HFFc6 (cell line): ENCODE results near the gene GID8. TPM values are rescaled to one million over a fixed set of nuclear protein-coding genes. Genes with fewer than 3 reads are reported as not detected.

Experiments used
- DNase-seq: peaks from one replicate; pipeline ENCODE4 v3.0.0-alpha.2; 2018
- H3K27ac Mint-ChIP-seq: 2 replicates; pipeline ENCODE4 v1.8.0; 2020; ENCODE audit warnings: mild to moderate bottlenecking, mixed read lengths
- H3K27me3 Mint-ChIP-seq: 2 replicates; pipeline ENCODE4 v1.8.0; 2021; ENCODE audit warnings: mild to moderate bottlenecking, moderate library complexity, mixed read lengths; ENCODE audit not compliant: insufficient read depth
- H3K36me3 Mint-ChIP-seq: 2 replicates; pipeline ENCODE4 v1.8.0; 2021; ENCODE audit warnings: low read depth, mixed read lengths
- H3K4me1 Mint-ChIP-seq: 2 replicates; pipeline ENCODE4 v1.8.0; 2020; ENCODE audit warnings: low read depth, mixed read lengths
- H3K4me3 Mint-ChIP-seq: 2 replicates; pipeline ENCODE4 v1.8.0; 2020; ENCODE audit warnings: mild to moderate bottlenecking, moderate library complexity, mixed read lengths
- H3K9me3 Mint-ChIP-seq: 2 replicates; pipeline ENCODE4 v1.8.0; 2020; ENCODE audit warnings: mild to moderate bottlenecking, mixed read lengths
- CTCF ChIP-seq: fragments of 200-600 bp; sonication (generic); IDR thresholded peaks from 2 replicates; pipeline ENCODE4 v1.5.0; 2021; ENCODE audit warnings: antibody characterized with exemption, mild to moderate bottlenecking
- total RNA-seq, 6 experiments: library from RNA; stranded (reverse); fragmentation: NEBNext Ultra II Directional; extraction: Animal tissue kit (Norgen Biotek cat#: 25700); gene quantifications; 2 replicates in 1 of 6; 3 replicates in 5 of 6; pipeline ENCODE4 v1.2.3, GENCODE V29; 2021

The GID8 gene
- total RNA-seq, 6 experiments from 2014 or later: 19.1 to 26.9 (median 22.6) TPM

- peak; percentile 9 for DNase-seq
- no peak for TF ChIP-seq CTCF
- peaks cover 51% of the 10 kb centered on the region for H3K4me1 Mint-ChIP-seq
- peaks cover 3% of the 10 kb centered on the region for H3K27me3 Mint-ChIP-seq
- peak overlapping the region; percentile 16 for H3K4me3 Mint-ChIP-seq
- peak overlapping the region; percentile 87 for H3K27ac Mint-ChIP-seq
- peaks cover 9% of the 10 kb centered on the region; the same call in 1 of the 2 replicates for H3K36me3 Mint-ChIP-seq
- no peaks in the 10 kb centered on the region for H3K9me3 Mint-ChIP-seq
Measured at GRCh38 chr20:62914970-62915457, 22.9 kb upstream of the GID8 start.

- peaks cover 1% of the 10 kb centered on the region for H3K27me3 Mint-ChIP-seq
- peaks cover 64% of the 10 kb centered on the region for H3K4me1 Mint-ChIP-seq
- no peaks in the 10 kb centered on the region for H3K9me3 Mint-ChIP-seq
- no peak overlapping the region for H3K4me3 Mint-ChIP-seq
- TF ChIP-seq CTCF: no peak
- H3K27ac Mint-ChIP-seq: peak overlapping the region; percentile 20
- H3K36me3 Mint-ChIP-seq: no peaks in the 10 kb centered on the region; the same call in 1 of the 2 replicates
- no peak for DNase-seq
Measured at GRCh38 chr20:62916703-62917476, 21.1 kb upstream of the GID8 start.

GRCh38 chr20:62917720-62918119 is 20.2 kb upstream of the GID8 start:
- peak overlapping the region; percentile 10; the same call in 1 of the 2 replicates for H3K27ac Mint-ChIP-seq
- no peaks in the 10 kb centered on the region; the same call in 1 of the 2 replicates for H3K36me3 Mint-ChIP-seq
- TF ChIP-seq CTCF: no peak
- DNase-seq: no peak
- H3K9me3 Mint-ChIP-seq: no peaks in the 10 kb centered on the region
- H3K4me1 Mint-ChIP-seq: peaks cover 69% of the 10 kb centered on the region
- H3K4me3 Mint-ChIP-seq: no peak overlapping the region
- peaks cover 1% of the 10 kb centered on the region for H3K27me3 Mint-ChIP-seq

GRCh38 chr20:62918147-62918546 is 19.8 kb upstream of the GID8 start:
- DNase-seq: no peak
- Mint-ChIP-seq H3K27ac (peak overlapping the region; percentile 10; the same call in 1 of the 2 replicates), H3K4me3 (no peak overlapping the region), H3K36me3 (no peaks in the 10 kb centered on the region; the same call in 1 of the 2 replicates), H3K9me3 (no peaks in the 10 kb centered on the region), H3K27me3 (peaks cover 1% of the 10 kb centered on the region), H3K4me1 (peaks cover 71% of the 10 kb centered on the region)
- no peak for TF ChIP-seq CTCF

- Mint-ChIP-seq H3K4me3 (no peak overlapping the region), H3K36me3 (no peaks in the 10 kb centered on the region), H3K27me3 (peaks cover 1% of the 10 kb centered on the region), H3K4me1 (peaks cover 75% of the 10 kb centered on the region), H3K9me3 (no peaks in the 10 kb centered on the region), H3K27ac (no peak overlapping the region)
- no peak for DNase-seq
- TF ChIP-seq CTCF: no peak
Measured at GRCh38 chr20:62918831-62919230, 19.1 kb upstream of the GID8 start.
